ENCODE measurements around the gene EEFSEC. TPM values are rescaled to one million over a fixed set of nuclear protein-coding genes. Genes with fewer than 3 reads are reported as not detected.
A peak's percentile ranks its signal among the peaks of the same experiment; 100 is the strongest.

The EEFSEC gene
- total and polyA plus RNA-seq, 5 donors from 2014 or later: 16.9 to 21.9 (median 18.5) TPM

DNA sequence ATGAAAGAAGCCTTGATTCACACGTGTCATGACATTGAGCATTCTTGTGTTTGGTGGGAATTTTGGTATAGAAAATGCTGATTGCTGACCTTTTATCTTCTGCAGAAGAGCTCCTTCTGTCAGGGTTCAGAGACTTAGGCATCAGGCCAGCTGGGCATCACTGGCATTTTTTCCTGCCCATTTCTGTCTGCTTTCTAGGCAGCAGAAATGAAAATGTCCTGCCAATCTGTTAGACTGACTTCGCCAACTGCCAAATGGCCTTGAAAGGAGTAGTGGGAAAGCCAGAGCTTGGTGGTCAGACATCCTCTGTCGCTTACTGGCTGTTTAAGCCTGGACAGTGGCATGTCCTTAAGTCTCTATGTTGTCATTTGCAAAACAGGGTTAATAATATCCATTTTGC is 57.4 kb downstream of the EEFSEC start:
- no peaks in the 10 kb centered on the region for H3K9me3 Mint-ChIP-seq
- H3K4me1 Mint-ChIP-seq: peaks cover 7 to 28% (median 12%) of the 10 kb centered on the region in 4 donors

DNA sequence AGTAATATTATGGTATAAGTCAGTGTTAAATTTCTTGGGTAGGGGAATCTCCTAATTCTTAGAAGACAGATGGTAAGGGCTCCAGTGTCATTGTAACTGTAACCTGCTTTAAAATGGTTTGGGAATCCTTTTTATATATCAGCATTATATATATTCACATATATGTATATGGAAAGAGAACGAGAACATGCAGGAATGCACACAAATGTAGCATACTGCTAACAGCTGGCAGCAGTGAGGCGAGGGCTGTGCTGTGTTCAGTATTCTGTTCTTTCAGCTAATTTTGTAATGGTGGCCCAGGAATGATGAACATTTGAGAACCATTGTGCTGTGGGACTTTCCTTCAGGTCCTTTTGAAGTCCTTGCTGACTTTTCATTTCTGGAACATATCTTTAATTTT is 60.8 kb downstream of the EEFSEC start:
- Mint-ChIP-seq H3K36me3 (peaks cover 13% of the 10 kb centered on the region), H3K27me3 (no peaks in the 10 kb centered on the region), H3K27ac (no peak overlapping the region), H3K9me3 (no peaks in the 10 kb centered on the region), H3K4me1 (peaks cover 8 to 27% (median 12%) of the 10 kb centered on the region in 4 donors), H3K4me3 (no peak overlapping the region)
- H3K9me3 ChIP-seq (ENCODE audit: control insufficient read depth in 2 of 2, low read length in 2 of 2): no peaks in the 10 kb centered on the region
- H3K27ac ChIP-seq (ENCODE audit: insufficient read depth, low read length, poor library complexity, severe bottlenecking): no peak overlapping the region
- DNase-seq (no peak), ATAC-seq (ENCODE audit: low read depth in 2 of 2) (no peak)
- peaks cover 3% of the 10 kb centered on the region for H3K4me1 ChIP-seq (ENCODE audit: control insufficient read depth, insufficient read depth, low read length, poor library complexity, severe bottlenecking)
- H3K4me3 ChIP-seq (ENCODE audit: low read depth, low read length): no peak overlapping the region
- no peaks in the 10 kb centered on the region for H3K27me3 ChIP-seq (ENCODE audit: control insufficient read depth, insufficient read depth, low read length)
- H3K36me3 ChIP-seq (ENCODE audit: control insufficient read depth, insufficient read depth, low read length): no peaks in the 10 kb centered on the region

More for the DNA sequence above, 57.4 kb downstream of the EEFSEC start:
- H3K27me3 Mint-ChIP-seq: no peaks in the 10 kb centered on the region
- no peak overlapping the region for H3K4me3 Mint-ChIP-seq
- H3K27me3 ChIP-seq (ENCODE audit: control insufficient read depth, insufficient read depth, low read length): no peaks in the 10 kb centered on the region
- H3K4me1 ChIP-seq (ENCODE audit: control insufficient read depth, insufficient read depth, low read length, poor library complexity, severe bottlenecking): no peaks in the 10 kb centered on the region
- ATAC-seq (ENCODE audit: low read depth in 2 of 2) (no peak), DNase-seq (no peak)
- no peaks in the 10 kb centered on the region for H3K36me3 ChIP-seq (ENCODE audit: control insufficient read depth, insufficient read depth, low read length)
- no peak overlapping the region for H3K27ac ChIP-seq (ENCODE audit: insufficient read depth, low read length, poor library complexity, severe bottlenecking)
- H3K9me3 ChIP-seq (ENCODE audit: control insufficient read depth in 2 of 2, low read length in 2 of 2): no peaks in the 10 kb centered on the region
- H3K27ac Mint-ChIP-seq: no peak overlapping the region
- no peak overlapping the region for H3K4me3 ChIP-seq (ENCODE audit: low read depth, low read length)
- H3K36me3 Mint-ChIP-seq: peaks cover 5% of the 10 kb centered on the region

DNA sequence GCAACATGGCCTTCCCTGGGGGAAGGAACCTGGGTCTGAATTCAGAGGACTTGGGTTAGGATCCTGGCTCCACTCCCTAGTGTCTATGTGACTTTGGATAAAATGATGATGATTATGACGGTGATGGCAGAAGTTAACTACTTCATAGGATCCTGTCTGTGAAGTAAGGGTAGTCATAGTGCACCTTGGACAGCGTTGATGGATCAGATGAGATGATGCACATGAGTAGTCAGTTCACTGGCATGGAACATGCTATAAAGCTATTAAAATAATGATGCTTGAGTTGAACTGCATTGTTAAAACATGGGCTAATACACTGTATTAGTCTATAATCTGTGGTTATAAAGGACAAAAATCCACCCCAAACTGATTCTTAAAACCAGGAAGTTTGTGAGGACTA is 62.0 kb downstream of the EEFSEC start:
- H3K27ac Mint-ChIP-seq: no peak overlapping the region
- ATAC-seq (ENCODE audit: low read depth in 2 of 2): no peak
- H3K4me1 ChIP-seq (ENCODE audit: control insufficient read depth, insufficient read depth, low read length, poor library complexity, severe bottlenecking): peaks cover 3% of the 10 kb centered on the region
- H3K27me3 Mint-ChIP-seq: no peaks in the 10 kb centered on the region
- peaks cover 5 to 21% (median 8%) of the 10 kb centered on the region in 4 donors for H3K4me1 Mint-ChIP-seq
- H3K27ac ChIP-seq (ENCODE audit: insufficient read depth, low read length, poor library complexity, severe bottlenecking): no peak overlapping the region
- peaks cover 20% of the 10 kb centered on the region for H3K36me3 Mint-ChIP-seq
- no peaks in the 10 kb centered on the region for H3K9me3 ChIP-seq (ENCODE audit: control insufficient read depth in 2 of 2, low read length in 2 of 2)
- no peak overlapping the region for H3K4me3 Mint-ChIP-seq
- H3K9me3 Mint-ChIP-seq: no peaks in the 10 kb centered on the region
- DNase-seq: no peak
- no peaks in the 10 kb centered on the region for H3K36me3 ChIP-seq (ENCODE audit: control insufficient read depth, insufficient read depth, low read length)
- H3K27me3 ChIP-seq (ENCODE audit: control insufficient read depth, insufficient read depth, low read length): no peaks in the 10 kb centered on the region
- no peak overlapping the region for H3K4me3 ChIP-seq (ENCODE audit: low read depth, low read length)

DNA sequence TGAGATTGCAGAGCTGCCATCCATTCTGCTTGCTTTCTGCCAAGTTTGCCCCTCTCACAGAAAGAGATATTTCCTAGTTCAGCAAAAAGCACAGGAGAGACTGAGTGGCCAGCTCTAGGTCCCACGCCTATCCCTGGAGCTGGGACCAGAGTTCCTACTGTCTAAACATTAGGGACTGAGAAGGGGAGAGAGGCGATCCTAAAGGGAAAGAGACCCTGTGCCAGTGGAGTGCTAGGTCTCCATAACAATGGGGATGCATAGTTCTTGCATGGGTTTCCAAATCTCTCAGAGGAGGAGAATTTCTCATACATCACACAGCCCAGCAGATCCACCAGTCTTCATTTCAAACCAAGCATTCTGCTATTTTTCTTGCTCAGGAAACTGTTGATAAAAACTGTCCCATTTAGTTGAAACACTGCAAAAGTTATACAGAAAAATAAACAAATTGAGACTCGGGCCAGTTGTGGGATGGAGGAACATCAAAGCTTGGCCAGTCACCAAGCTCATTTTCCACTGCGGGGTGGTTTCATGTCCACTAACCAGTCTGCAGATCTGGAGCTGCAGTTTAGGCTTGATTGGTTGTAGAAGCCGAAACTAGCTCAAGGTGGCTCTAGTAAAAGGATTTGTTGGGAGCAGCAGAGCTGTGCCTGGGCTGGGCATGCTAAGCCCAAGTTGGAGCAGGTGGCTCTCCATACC is 62.7 kb downstream of the EEFSEC start:
- Mint-ChIP-seq H3K4me3 (no peak overlapping the region), H3K36me3 (peaks cover 26% of the 10 kb centered on the region), H3K4me1 (peaks cover 5 to 21% (median 7%) of the 10 kb centered on the region in 4 donors), H3K27me3 (no peaks in the 10 kb centered on the region), H3K9me3 (peaks cover 0 to 2% (median 0%) of the 10 kb centered on the region in 7 donors), H3K27ac (peak overlapping the region in 1 of 3 donors; percentile 12)
- H3K4me3 ChIP-seq (ENCODE audit: low read depth, low read length): no peak overlapping the region
- ATAC-seq (ENCODE audit: low read depth in 2 of 2) (no peak), DNase-seq (no peak)
- peaks cover 3% of the 10 kb centered on the region for H3K4me1 ChIP-seq (ENCODE audit: control insufficient read depth, insufficient read depth, low read length, poor library complexity, severe bottlenecking)
- no peaks in the 10 kb centered on the region for H3K27me3 ChIP-seq (ENCODE audit: control insufficient read depth, insufficient read depth, low read length)
- no peaks in the 10 kb centered on the region for H3K9me3 ChIP-seq (ENCODE audit: control insufficient read depth in 2 of 2, low read length in 2 of 2)
- H3K27ac ChIP-seq (ENCODE audit: insufficient read depth, low read length, poor library complexity, severe bottlenecking): no peak overlapping the region
- no peaks in the 10 kb centered on the region for H3K36me3 ChIP-seq (ENCODE audit: control insufficient read depth, insufficient read depth, low read length)

DNA sequence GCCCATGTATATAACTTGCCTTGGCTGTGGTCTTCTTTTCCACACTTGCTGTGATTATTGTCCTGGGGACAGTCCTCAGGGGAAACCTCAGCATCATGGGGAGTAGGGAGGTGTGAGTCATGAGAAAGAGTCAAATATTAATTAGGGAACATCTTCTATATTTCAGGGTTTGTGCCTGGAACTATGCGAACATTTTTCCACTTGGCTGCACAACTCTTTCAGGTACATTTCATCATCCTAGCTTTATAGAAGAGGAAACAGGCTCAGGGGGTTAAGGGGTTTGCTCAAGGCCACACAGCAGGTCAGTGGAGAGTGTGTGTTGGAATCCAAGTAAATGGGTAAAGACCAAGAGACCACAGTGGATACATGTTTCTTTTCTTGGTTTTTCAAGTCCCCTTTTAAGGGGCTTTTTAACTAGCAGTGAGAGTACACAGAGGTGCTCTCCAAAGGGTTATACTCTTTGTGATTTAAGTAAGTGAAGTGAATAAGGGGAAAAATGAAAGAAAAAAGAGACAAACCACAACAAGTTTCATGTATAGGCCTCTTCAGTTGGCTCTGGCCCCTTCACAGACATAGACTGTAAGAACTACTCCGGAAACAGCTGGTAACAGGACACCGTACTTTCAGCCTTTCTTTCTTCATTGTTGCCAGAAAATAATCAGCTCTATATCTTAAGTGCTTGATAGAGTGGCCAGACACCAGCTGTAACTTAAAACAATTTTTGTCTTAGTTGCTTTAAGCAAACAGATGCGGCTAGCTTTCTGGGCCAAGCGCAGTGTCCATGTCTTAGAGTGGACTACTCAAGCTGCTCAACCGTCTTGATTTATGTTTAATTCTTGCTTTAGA is 64.6 kb downstream of the EEFSEC start:
- H3K27ac ChIP-seq (ENCODE audit: insufficient read depth, low read length, poor library complexity, severe bottlenecking): no peak overlapping the region
- no peaks in the 10 kb centered on the region for H3K27me3 ChIP-seq (ENCODE audit: control insufficient read depth, insufficient read depth, low read length)
- Mint-ChIP-seq H3K27ac (peak overlapping the region in 1 of 3 donors; percentile 34), H3K9me3 (peaks cover 0 to 11% (median 3%) of the 10 kb centered on the region in 7 donors), H3K36me3 (peaks cover 34% of the 10 kb centered on the region), H3K27me3 (no peaks in the 10 kb centered on the region), H3K4me1 (peaks cover 5 to 21% (median 7%) of the 10 kb centered on the region in 4 donors), H3K4me3 (no peak overlapping the region)
- H3K4me1 ChIP-seq (ENCODE audit: control insufficient read depth, insufficient read depth, low read length, poor library complexity, severe bottlenecking): peaks cover 3% of the 10 kb centered on the region
- peaks cover 7 to 13% of the 10 kb centered on the region in 2 experiments for H3K9me3 ChIP-seq (ENCODE audit: control insufficient read depth in 2 of 2, low read length in 2 of 2)
- DNase-seq (peak in 1 of 3 donors; percentile 22), ATAC-seq (ENCODE audit: low read depth in 2 of 2) (no peak)
- H3K36me3 ChIP-seq (ENCODE audit: control insufficient read depth, insufficient read depth, low read length): no peaks in the 10 kb centered on the region
- no peak overlapping the region for H3K4me3 ChIP-seq (ENCODE audit: low read depth, low read length)

DNA sequence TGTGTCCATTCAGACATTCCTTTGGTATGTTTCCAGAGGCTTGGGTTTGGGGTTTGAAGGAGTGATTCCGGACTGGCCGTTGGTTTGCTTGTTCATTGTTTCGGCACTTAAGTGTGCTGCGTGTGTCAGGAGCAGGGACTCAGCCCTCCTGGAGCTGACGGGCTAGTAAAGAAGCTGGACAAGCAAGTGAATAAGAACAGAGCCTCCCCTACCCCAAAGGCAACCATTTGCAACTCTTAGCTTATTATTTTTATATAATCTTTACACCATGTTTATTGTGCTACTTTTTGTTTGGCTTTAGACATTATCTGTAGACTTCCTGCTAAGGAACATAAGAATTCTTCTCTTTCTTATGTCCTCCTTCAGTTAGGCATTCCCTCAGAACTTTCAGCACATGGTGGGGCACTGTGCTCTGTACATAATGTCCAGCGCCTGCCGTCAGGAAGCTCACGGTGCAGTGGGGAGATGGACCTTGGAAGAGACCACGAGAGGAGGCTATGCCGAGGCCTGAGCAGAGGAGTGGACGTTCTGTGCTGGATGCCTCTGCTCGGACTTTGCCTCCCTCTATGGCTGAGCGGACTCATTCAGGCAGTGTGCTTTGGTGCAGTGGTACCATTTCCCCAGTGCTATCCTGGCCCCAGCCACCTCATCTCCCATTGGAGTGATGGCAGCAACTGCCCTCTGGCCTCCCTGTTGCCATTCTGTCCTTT is 65.4 kb downstream of the EEFSEC start:
- peaks cover 37% of the 10 kb centered on the region for H3K36me3 Mint-ChIP-seq
- Histone ChIP-seq H3K4me1 (ENCODE audit: control insufficient read depth, insufficient read depth, low read length, poor library complexity, severe bottlenecking) (peaks cover 3% of the 10 kb centered on the region), H3K27me3 (ENCODE audit: control insufficient read depth, insufficient read depth, low read length) (no peaks in the 10 kb centered on the region), H3K36me3 (ENCODE audit: control insufficient read depth, insufficient read depth, low read length) (no peaks in the 10 kb centered on the region), H3K27ac (ENCODE audit: insufficient read depth, low read length, poor library complexity, severe bottlenecking) (no peak overlapping the region), H3K4me3 (ENCODE audit: low read depth, low read length) (no peak overlapping the region), H3K9me3 (ENCODE audit: control insufficient read depth in 2 of 2, low read length in 2 of 2) (peaks cover 13 to 20% of the 10 kb centered on the region in 2 experiments)
- peak overlapping the region in 1 of 3 donors; percentile 15 for H3K27ac Mint-ChIP-seq
- no peak for DNase-seq
- no peak for ATAC-seq (ENCODE audit: low read depth in 2 of 2)
- no peak overlapping the region for H3K4me3 Mint-ChIP-seq
- H3K4me1 Mint-ChIP-seq: peaks cover 4 to 18% (median 7%) of the 10 kb centered on the region in 4 donors
- peaks cover 0 to 15% (median 4%) of the 10 kb centered on the region in 7 donors for H3K9me3 Mint-ChIP-seq
- H3K27me3 Mint-ChIP-seq: no peaks in the 10 kb centered on the region

DNA sequence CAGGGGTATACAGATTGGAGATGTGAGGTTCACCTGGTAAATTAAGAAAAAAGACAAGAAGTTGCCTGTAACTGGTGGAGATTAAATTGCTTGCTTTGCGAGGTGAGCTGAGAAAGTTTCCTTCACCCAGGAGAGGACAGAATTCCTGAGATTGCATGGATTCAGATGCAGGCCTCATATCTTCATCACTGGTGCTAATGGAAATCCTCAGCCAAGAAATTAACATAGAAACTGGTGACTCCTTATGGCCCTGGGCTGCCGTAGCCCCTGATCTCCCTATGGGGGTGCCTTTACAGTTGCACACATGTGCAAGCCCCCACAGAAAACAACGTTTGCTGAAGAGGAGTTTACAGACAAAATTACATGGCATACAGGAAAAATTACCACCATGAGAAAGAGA is 68.0 kb downstream of the EEFSEC start:
- no peaks in the 10 kb centered on the region for H3K27me3 Mint-ChIP-seq
- H3K4me3 ChIP-seq (ENCODE audit: low read depth, low read length): no peak overlapping the region
- peaks cover 13 to 20% of the 10 kb centered on the region in 2 experiments for H3K9me3 ChIP-seq (ENCODE audit: control insufficient read depth in 2 of 2, low read length in 2 of 2)
- peaks cover 0 to 15% (median 4%) of the 10 kb centered on the region in 7 donors for H3K9me3 Mint-ChIP-seq
- no peaks in the 10 kb centered on the region for H3K36me3 ChIP-seq (ENCODE audit: control insufficient read depth, insufficient read depth, low read length)
- H3K4me1 ChIP-seq (ENCODE audit: control insufficient read depth, insufficient read depth, low read length, poor library complexity, severe bottlenecking): peaks cover 3% of the 10 kb centered on the region
- peaks cover 0 to 19% (median 9%) of the 10 kb centered on the region in 4 donors for H3K4me1 Mint-ChIP-seq
- no peak for ATAC-seq (ENCODE audit: low read depth in 2 of 2)
- H3K27me3 ChIP-seq (ENCODE audit: control insufficient read depth, insufficient read depth, low read length): no peaks in the 10 kb centered on the region
- H3K4me3 Mint-ChIP-seq: no peak overlapping the region
- H3K27ac Mint-ChIP-seq: no peak overlapping the region
- no peak overlapping the region for H3K27ac ChIP-seq (ENCODE audit: insufficient read depth, low read length, poor library complexity, severe bottlenecking)
- peaks cover 46% of the 10 kb centered on the region for H3K36me3 Mint-ChIP-seq
- DNase-seq: no peak
